NCI-H2171 (cell line): ENCODE measurements around the gene ITPKC.
"Not testable (repeated sequence)": the region's sequence is repeated elsewhere in the genome, so short reads cannot be mapped to it uniquely, and the experiment has no call there.

ENCODE experiments used
- DNase-seq: peaks from one replicate; lab custom pipeline; 2025; lab: John Stamatoyannopoulos, UW

The ITPKC gene

GRCh38 chr19:40766385-40766784 lies 49.5 kb downstream of the ITPKC start:
- not testable (repeated sequence) for DNase-seq

DNA sequence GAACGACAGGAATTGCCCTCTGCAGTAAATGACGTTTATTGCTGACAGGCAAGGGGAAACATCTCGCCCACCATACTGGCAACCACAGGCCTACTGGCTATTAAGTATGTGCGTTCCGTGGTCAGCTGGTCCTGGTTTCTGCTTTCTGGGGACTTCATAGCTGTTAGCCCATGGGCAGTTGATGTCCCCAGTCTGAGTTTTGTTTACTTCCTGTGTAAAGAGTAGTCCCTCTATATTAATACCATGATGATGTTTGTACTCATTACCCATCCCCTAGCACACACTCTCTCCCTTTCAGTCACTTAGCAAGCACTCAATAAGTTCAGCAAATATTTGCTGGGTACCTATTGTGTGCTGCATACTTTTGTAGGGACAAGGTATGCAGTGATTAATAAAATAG lies 52.0 kb downstream of the ITPKC start:
- DNase-seq = no peak

DNA sequence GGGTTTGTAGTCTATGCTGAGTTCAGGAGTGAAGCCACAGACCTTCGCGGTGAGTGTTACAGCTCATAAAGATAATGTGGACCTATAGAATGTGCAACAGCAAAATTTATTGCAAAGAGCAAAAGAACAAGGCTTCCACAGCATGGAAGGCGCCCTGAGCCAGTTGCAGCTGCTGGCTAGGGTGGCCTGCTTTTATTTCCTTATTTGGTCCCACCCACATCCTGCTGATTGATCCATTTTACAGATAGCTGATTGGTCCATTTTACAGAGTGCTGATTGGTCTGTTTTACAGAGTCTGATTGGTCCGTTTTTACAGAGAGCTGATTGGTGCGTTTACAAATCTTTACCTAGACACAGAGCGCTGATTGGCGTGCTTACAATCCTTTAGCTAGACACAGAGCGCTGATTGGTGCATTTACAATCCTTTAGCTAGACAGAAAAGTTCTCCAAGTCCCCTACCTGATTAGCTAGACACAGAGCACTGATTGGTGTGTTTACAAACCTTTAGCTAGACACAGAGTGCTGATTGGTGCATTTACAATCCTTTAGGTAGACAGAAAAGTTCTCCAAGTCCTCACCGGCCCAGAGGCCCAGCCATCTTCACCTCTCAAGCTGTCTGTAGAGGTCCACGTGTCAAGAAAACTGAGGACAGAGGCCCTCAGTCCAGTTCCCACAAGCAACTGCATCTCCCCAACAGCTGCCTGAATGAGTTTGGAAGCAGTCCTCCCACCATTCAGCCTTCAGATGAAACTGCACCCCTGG lies 54.4 kb downstream of the ITPKC start:
- peak; percentile 5 for DNase-seq

DNA sequence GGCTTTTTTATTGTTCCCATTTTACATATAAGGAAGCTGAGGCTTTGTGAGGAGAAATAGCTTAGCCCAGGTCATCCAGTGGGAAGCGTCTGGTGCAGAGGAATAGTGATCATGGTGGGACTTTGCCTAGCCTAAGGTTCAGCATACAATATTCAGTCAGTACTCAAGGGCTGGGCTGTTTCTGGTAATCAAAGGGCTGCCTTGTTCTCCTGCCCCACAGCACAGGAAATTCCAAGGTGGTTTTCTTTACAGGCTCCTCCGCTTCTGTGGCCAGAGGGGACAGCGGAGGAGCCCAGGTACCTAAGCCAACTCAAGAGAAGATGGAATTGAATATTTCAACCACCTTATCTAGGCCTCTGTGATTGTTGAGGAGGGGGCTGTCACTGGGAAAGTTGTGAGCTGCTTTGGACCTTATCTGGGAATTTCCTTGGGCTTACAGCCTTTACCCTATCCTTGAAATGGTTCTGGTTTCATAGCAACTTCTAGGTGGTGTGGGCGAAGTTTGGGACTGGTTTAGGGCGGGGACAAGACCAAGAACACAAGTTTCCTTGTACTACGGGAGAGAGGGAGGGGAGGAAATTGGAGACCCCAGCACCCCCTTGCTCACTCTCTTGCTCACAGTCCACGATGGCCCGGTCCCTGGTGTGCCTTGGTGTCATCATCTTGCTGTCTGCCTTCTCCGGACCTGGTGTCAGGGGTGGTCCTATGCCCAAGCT lies 58.2 kb downstream of the ITPKC start, which contains the start of gene MIA:
Gene MIA (plus strand): TSS at position 606 of the 716 bp plus-strand sequence. CDS start 22 bp downstream, at position 628.
- no peak for DNase-seq

DNA sequence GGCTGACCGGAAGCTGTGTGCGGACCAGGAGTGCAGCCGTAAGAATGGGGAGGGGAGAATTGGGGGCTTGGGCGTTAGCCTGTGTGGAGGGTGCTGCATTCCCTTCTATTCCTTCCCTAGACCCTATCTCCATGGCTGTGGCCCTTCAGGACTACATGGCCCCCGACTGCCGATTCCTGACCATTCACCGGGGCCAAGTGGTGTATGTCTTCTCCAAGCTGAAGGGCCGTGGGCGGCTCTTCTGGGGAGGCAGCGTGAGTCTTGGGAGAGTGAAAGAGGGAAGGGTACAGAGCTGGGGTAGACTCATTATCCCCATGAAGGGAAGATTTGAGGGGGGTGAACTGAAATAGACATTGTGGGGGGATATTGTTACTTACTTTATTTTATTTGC lies 58.7 kb downstream of the ITPKC start:
- no peak for DNase-seq

DNA sequence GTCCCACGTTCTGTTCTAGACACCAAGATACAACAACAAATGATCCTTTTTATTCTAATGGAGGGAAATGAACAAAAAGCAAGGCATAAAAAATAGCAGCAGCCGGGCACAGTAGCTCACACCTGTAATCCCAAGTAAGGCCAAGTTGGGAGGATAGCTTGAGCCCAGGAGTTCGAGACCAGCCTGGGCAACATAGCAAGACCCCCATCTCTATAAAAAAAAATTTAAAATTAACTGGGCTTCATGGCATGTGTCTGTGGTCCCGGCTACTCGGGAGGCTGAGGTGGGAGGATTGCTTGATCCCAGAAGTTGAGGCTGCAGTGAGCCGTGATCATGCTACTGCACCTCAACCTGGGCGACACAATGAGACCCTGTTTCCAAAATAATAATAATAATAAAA lies 59.5 kb downstream of the ITPKC start:
- no peak for DNase-seq

DNA sequence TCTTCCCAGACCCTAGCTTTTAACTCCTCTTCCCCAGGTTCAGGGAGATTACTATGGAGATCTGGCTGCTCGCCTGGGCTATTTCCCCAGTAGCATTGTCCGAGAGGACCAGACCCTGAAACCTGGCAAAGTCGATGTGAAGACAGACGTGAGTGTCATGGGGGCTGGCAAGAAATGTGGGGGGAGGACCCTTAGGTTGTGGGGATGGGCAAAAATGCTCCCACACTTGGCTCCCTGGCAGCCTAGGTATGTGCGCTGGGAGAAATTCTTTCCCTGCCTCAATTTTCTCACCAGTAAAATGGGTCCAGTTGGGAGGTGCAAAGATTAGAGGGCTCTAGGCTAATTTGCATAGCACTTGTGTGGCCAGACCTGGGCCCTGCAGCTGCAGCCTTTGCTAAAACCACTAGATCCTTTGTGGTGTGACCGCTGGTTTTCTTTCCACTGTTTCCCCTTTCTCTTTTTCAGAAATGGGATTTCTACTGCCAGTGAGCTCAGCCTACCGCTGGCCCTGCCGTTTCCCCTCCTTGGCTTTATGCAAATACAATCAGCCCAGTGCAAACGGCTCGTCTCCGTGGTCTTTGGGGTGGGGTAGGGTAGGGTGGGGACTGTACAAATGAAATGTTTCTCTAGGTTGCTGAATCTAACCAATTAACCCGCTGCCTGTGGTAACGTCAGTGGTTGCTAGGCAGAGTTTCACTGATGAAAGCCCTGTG lies 60.2 kb downstream of the ITPKC start:
- peak; percentile 67 for DNase-seq

- DNase-seq = no peak
These were observed 60.7 kb downstream of the ITPKC start for GRCh38 chr19:40777645-40777936.

DNA sequence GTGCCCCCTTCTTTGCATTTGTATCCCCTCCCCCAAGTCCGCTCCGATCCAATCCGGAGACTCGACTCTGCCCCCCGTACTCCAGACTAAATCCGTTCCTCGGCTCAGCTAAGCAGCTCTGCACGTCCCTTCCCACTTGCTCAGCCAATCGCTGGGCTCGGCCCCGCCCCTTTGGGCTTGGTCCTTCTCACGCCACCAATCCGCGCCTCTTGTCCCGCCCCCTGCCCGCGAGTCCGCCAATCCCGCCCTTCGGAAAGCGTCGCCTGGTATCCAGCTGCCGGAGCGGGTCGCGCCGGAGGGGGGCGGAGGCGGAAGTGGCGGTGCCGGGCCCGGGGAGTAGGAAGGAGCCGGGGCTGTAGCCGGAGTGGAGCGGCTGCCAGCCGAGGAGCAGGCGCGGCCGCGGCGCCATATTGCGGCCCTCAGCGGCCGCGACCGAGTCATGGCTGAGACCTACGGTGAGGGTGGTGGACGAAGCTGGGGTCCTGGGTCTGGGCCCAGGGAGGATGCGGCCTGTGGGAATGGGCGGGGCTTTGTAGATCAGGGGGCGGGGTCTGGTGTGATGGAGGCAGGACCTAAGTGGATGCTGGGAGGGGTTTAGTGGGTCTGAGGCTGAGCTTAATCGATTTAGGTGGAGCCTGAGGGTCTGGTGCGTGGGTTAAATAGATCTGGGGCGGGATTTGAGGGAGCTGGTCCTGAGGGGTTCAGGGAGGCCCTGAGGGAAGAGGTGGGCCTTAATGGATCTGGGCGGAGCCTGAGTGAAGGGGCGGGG lies 61.2 kb downstream of the ITPKC start, which contains the start of gene RAB4B:
Gene RAB4B (plus strand): TSS at position 311 of the 769 bp plus-strand sequence. CDS start 129 bp downstream, at position 440.
- DNase-seq = peak; percentile 99

DNA sequence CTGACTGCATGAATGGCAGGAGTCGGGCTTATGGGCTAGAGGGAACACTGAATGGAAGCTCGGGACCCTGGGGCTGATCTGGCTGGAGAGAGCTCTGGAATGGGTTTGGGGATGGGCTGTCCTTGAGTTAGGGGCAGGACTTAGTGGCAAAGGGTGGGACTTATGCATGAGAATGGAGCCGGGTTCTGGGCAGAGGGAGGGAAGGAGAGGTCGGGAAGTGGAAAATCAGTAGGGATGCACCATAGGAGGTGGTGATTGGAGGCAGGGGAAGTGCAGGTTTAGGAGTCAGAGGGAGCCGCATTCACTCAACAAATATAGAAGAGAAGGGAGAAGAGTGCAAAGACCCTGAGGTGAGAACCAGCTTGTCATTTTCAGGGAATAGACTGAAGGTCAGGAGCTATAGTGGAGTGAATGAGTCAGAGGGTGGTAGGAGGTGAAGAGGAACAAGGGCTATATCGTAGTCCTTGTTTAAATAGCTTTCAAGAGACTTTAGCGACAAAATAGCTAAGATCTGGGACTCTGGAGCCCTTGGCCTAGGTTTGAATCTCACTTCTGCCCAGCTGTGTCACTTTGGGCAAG lies 61.9 kb downstream of the ITPKC start:
- no peak for DNase-seq

GRCh38 chr19:40780582-40780981 lies 63.7 kb downstream of the ITPKC start:
- DNase-seq = no peak

DNA sequence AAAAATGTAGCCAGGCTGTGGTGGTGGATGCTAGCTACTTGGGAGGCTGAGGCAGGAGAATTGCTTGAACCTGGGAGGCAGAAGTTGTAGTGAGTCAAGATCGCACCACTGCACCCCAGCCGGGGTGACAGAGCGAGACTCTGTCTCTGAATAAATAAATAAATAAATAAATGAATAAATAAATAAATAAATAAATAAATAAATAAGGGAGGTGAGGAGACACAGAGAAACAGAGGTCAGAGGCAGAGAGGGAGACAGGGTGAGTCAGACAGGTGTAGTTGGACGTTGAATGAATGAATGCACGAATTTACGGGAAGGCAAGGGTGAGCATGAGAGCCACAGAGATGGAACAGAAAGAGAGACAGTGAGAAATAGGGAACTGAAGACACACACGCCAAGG lies 64.2 kb downstream of the ITPKC start:
- no peak for DNase-seq

DNA sequence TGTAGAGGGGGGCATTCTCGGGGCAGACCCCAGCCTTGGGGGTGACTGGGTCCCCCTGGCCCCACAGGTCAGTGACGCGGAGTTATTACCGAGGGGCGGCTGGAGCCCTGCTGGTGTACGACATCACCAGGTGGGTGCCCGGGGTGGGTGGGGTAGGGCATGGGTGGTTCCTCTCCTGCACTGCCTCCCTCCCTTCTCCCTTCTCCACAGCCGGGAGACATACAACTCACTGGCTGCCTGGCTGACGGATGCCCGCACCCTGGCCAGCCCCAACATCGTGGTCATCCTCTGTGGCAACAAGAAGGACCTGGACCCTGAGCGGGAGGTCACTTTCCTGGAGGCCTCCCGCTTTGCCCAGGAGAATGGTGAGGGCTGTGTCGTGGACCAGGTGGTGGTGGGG lies 66.8 kb downstream of the ITPKC start:
- no peak for DNase-seq

- DNase-seq = not testable (repeated sequence)
These were observed 67.2 kb downstream of the ITPKC start for GRCh38 chr19:40784146-40784545.

DNA sequence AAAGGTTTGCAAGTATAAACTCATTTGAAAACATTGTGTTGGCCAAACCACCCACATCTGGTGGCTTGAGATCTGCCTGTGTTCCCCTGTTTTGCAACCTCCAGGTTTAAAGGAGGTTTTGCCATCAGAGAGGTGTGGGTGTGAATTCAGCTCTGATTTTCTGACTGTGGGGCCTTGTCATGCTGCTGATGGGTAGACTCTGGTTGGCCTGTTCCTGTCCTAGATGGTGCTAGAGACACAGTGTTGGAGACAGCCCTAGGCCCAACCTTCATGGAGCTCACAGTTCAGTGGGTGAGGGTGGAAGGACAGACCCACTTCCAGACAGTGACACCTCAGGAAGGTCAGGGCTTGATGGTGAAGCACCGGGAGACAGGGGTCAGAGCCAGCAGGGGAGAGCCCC lies 68.6 kb downstream of the ITPKC start:
- no peak for DNase-seq

GRCh38 chr19:40786060-40787037 lies 69.4 kb downstream of the ITPKC start:
- DNase-seq = no peak
